ENCODE results near the gene PHB1. TPM values are rescaled to one million over a fixed set of nuclear protein-coding genes. Genes with fewer than 3 reads are reported as not detected.

The PHB1 gene
- 114 and 130 TPM in 2 replicates for total RNA-seq

DNA sequence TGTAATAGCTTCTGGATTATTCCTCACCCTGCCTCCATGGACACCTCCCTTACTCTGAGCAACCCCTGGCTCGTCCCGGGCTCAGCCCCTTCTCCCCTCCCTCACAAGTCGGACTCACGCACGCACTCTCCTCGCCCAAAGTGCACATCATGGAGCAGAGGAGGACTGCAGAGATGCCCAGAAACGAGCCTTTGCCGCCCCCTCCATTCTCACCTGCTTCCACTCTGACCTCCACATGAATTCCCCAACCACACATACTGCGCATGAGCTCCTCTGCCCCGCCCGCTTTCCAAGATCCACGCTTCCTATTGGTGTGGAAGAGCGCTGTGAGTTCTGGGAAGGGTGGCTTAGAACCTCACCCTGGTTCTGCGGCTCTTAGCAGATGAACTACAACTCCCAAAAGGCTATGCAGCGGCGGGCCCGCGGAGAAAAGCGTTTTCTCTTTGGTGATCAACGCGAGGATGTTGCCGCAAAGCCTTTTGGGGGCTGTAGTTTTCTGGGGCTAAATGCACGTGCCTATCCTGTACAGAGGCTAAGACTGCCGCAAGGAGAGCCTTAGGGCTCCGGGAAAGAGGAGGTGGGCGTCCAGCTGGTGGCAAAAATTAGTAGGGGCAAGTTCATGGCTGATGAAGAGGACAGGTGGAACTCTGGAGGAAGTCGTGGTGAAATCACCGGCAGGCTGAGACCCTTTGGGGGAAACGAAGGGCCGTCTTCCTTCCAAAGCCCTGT, at the start of gene PHB1:
TSS of gene PHB1 (minus strand) at position 261 of the 729 bp plus-strand sequence. CDS start 1,618 bp downstream, outside the sequence.

DNA sequence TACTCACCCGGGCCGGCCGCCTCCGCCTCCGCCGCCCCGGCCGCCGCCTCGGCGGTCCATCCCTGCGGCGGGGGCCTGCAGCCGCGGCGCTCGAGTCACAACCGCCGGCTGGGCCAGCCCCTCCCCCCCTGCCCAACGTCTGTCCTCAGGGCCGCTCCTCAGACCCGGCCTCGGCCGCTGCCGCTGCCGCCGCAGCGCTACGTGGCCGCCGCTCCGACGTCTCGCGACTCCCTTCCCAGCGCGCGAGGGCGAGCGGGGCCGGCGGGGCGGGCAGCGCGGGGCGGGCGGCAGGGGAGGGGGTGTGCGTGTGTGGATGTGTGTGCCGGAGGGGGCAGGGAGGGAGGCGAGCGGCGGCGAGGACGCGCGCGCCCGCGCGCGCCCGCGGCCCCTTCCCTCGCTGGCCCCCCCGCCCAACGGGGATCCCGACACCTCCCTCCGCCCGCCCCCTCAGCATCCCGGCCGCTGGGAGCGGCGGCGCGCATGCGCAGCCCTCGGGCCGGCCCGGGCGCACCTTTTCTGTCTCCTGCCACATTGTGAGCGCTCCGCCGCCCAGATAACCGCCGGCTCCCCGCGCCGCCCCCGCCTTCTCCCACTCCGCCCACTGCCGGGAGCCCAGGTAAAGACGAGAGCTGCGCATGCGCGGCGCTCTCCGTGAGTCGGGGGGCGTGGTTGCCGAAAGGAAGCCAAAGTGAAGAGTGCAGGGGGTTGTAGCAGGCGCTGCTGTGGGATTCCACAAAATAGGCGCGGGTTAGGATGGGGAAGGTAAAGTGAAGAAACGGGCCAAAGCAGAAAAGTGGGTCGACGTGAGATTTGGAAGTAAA, 52.6 kb downstream of the PHB1 start, which contains the start of gene ZNF652:
TSS of gene ZNF652 (minus strand) at position 349 of the 821 bp plus-strand sequence. CDS start 44,525 bp downstream, outside the sequence.

Other genes with a start within 250 kb of the PHB1 start
- not detected in 2 replicates for gene GNGT2, start 204.3 kb downstream of the PHB1 start, total RNA-seq
- gene ABI3, start 204.2 kb downstream of the PHB1 start, total RNA-seq = under 0.01 TPM in 1 of 2 replicates, not detected in the other
- gene PHOSPHO1, start 184.1 kb downstream of the PHB1 start, total RNA-seq = 0.30 TPM in 1 of 2 replicates, not detected in the other
- gene ZNF652, start 52.6 kb downstream of the PHB1 start, total RNA-seq = 9.8 and 11.1 TPM in 2 replicates
- gene NGFR, start 80.4 kb upstream of the PHB1 start, total RNA-seq = under 0.01 and 0.28 TPM in 2 replicates
- not detected in 2 replicates for gene NXPH3, start 161.0 kb upstream of the PHB1 start, total RNA-seq